H9 (cell line): ENCODE data around the gene USP44. TPM values are rescaled to one million over a fixed set of nuclear protein-coding genes. Genes with fewer than 3 reads are reported as not detected.

Source experiments
- DNase-seq: peaks from one replicate; pipeline ENCODE4 v3.0.0-alpha.2; 2017
- H2AFZ ChIP-seq: one replicate; pipeline ENCODE4 v1.6.1; 2013; ENCODE audit warnings: mild to moderate bottlenecking, low read length, control low read depth, moderate library complexity
- H2AK5ac ChIP-seq: 2 replicates; pipeline ENCODE4 v1.6.1; 2013; ENCODE audit warnings: low read length, control low read depth, mixed read lengths; ENCODE audit not compliant: insufficient read length
- H2BK120ac ChIP-seq: one replicate; pipeline ENCODE4 v1.6.1; 2013; ENCODE audit warnings: low read depth, mild to moderate bottlenecking, low read length, control low read depth, inconsistent platforms; ENCODE audit not compliant: poor library complexity, severe bottlenecking
- H2BK12ac ChIP-seq: 2 replicates; pipeline ENCODE4 v1.6.1; 2013; ENCODE audit warnings: low read length, control low read depth, mixed read lengths, low read depth; ENCODE audit not compliant: insufficient read length
- H2BK15ac ChIP-seq: 2 replicates; pipeline ENCODE4 v1.6.1; 2013; ENCODE audit warnings: low read depth, low read length, control low read depth
- H2BK20ac ChIP-seq: one replicate; pipeline ENCODE4 v1.6.1; 2013; ENCODE audit warnings: low read depth, mild to moderate bottlenecking, low read length, control low read depth, inconsistent platforms; ENCODE audit not compliant: poor library complexity, severe bottlenecking
- H2BK5ac ChIP-seq: 2 replicates; pipeline ENCODE4 v1.6.1; 2013; ENCODE audit warnings: low read length, control low read depth, mixed read lengths; ENCODE audit not compliant: insufficient read length
- H3K14ac ChIP-seq: 2 replicates; pipeline ENCODE4 v1.6.1; 2013; ENCODE audit warnings: low read length, control low read depth; ENCODE audit not compliant: insufficient read depth
- H3K18ac ChIP-seq: 2 replicates; pipeline ENCODE4 v1.6.1; 2013; ENCODE audit warnings: low read depth, mild to moderate bottlenecking, mixed read lengths, low read length, control low read depth; ENCODE audit not compliant: insufficient read length
- H3K23ac ChIP-seq: 2 replicates; pipeline ENCODE4 v1.6.1; 2013; ENCODE audit warnings: low read length, control low read depth, mixed read lengths, low read depth; ENCODE audit not compliant: insufficient read length
- H3K23me2 ChIP-seq: 2 replicates; pipeline ENCODE4 v1.6.1; 2013; ENCODE audit warnings: low read depth, mild to moderate bottlenecking, mixed read lengths, low read length, control low read depth; ENCODE audit not compliant: insufficient read length, poor library complexity, severe bottlenecking
- H3K27ac ChIP-seq: 2 replicates; pipeline ENCODE4 v1.5.1; 2013; ENCODE audit warnings: low read length, control low read depth, mixed read lengths, low read depth; ENCODE audit not compliant: insufficient read length
- H3K27me3 ChIP-seq: 2 replicates; pipeline ENCODE4 v1.6.1; 2013; ENCODE audit warnings: low read length, control low read depth, inconsistent platforms; ENCODE audit not compliant: insufficient read depth
- H3K4ac ChIP-seq: 2 replicates; pipeline ENCODE4 v1.6.1; 2013; ENCODE audit warnings: low read depth, mild to moderate bottlenecking, control low read depth, inconsistent platforms, low read length, moderate library complexity
- H3K4me1 ChIP-seq: 2 replicates; pipeline ENCODE4 v1.6.1; 2013; ENCODE audit warnings: low read length, control low read depth, inconsistent platforms; ENCODE audit not compliant: insufficient read depth
- H3K4me2 ChIP-seq: 2 replicates; pipeline ENCODE4 v1.6.1; 2013; ENCODE audit warnings: low read length, control low read depth, mixed read lengths; ENCODE audit not compliant: insufficient read length, insufficient read depth
- H3K56ac ChIP-seq: 2 replicates; pipeline ENCODE4 v1.6.1; 2013; ENCODE audit warnings: low read depth, mild to moderate bottlenecking, mixed read lengths, low read length, control low read depth; ENCODE audit not compliant: insufficient read length
- H3K79me1 ChIP-seq: 2 replicates; pipeline ENCODE4 v1.6.1; 2013; ENCODE audit warnings: low read depth, mild to moderate bottlenecking, moderate library complexity, low read length, control low read depth, inconsistent platforms; ENCODE audit not compliant: insufficient read depth, poor library complexity, severe bottlenecking
- H3K79me2 ChIP-seq: 2 replicates; pipeline ENCODE4 v1.6.1; 2013; ENCODE audit warnings: low read length, control low read depth, inconsistent platforms; ENCODE audit not compliant: insufficient read depth
- H3K9ac ChIP-seq: 2 replicates; pipeline ENCODE4 v1.6.1; 2013; ENCODE audit warnings: low read length, control low read depth, mixed read lengths; ENCODE audit not compliant: insufficient read length; ENCODE audit errors: extremely low read depth
- H3K9me3 ChIP-seq: one replicate; pipeline ENCODE4 v1.6.1; 2013; ENCODE audit warnings: low read depth, low read length, inconsistent platforms; ENCODE audit not compliant: control insufficient read depth
- H3T11ph ChIP-seq: one replicate; pipeline ENCODE4 v1.6.1; 2013; ENCODE audit warnings: mild to moderate bottlenecking, low read length, control low read depth, inconsistent platforms
- H4K20me1 ChIP-seq: one replicate; pipeline ENCODE4 v1.6.1; 2013; ENCODE audit not compliant: control insufficient read depth, insufficient read length, insufficient read depth
- H4K5ac ChIP-seq: 2 replicates; pipeline ENCODE4 v1.6.1; 2013; ENCODE audit warnings: low read depth, mild to moderate bottlenecking, mixed read lengths, low read length, control low read depth; ENCODE audit not compliant: insufficient read length
- H4K8ac ChIP-seq: replicated peaks from 2 replicates; pipeline ENCODE4 v1.6.1; 2013; ENCODE audit warnings: low read length, control low read depth, mixed read lengths, low read depth; ENCODE audit not compliant: insufficient read length
- H4K91ac ChIP-seq: 2 replicates; pipeline ENCODE4 v1.6.1; 2013; ENCODE audit warnings: low read depth, mild to moderate bottlenecking, moderate library complexity, mixed read lengths, low read length, control low read depth; ENCODE audit not compliant: insufficient read length
- H3K27ac Mint-ChIP-seq, 3 experiments: 2 replicates in 2 of 3; 3 replicates in 1 of 3; pipeline ENCODE4 v1.8.0; 2020 to 2021; ENCODE audit warnings: mixed read lengths in 3 of 3, mild to moderate bottlenecking in 1 of 3, moderate library complexity in 1 of 3
- H3K27me3 Mint-ChIP-seq: 2 replicates; pipeline ENCODE4 v1.8.0; 2021; ENCODE audit warnings: low read depth, mild to moderate bottlenecking, moderate library complexity, mixed read lengths
- H3K36me3 Mint-ChIP-seq, 3 experiments: 2 replicates in 2 of 3; 3 replicates in 1 of 3; pipeline ENCODE4 v1.8.0; 2020 to 2021; ENCODE audit warnings: low read depth in 3 of 3, mixed read lengths in 3 of 3; ENCODE audit not compliant: insufficient read depth in 1 of 3
- H3K4me1 Mint-ChIP-seq, 2 experiments: 2 replicates each; pipeline ENCODE4 v1.8.0; 2020; ENCODE audit warnings: mixed read lengths in 2 of 2
- H3K4me3 Mint-ChIP-seq, 2 experiments: 2 replicates in 1 of 2; 3 replicates in 1 of 2; pipeline ENCODE4 v1.8.0; 2020 to 2021; ENCODE audit warnings: mild to moderate bottlenecking in 2 of 2, mixed read lengths in 2 of 2, moderate library complexity in 1 of 2
- H3K9me3 Mint-ChIP-seq, 2 experiments: 2 replicates in 1 of 2; 3 replicates in 1 of 2; pipeline ENCODE4 v1.8.0; 2020; ENCODE audit warnings: mild to moderate bottlenecking in 2 of 2, mixed read lengths in 2 of 2, moderate library complexity in 1 of 2
- WGBS: extraction: QIAGEN DNeasy Blood & Tissue Kit; methylation state at CpG from one replicate; pipeline ENCODE4 v1.1.7; 2013; ENCODE audit warnings: missing lambda C conversion rate, low lambda C conversion rate, mixed read lengths; ENCODE audit not compliant: insufficient read length; ENCODE audit errors: extremely low coverage; 5-methylcytosine and 5-hydroxymethylcytosine counted together
- total RNA-seq: library from RNA; stranded (reverse); gene quantifications from 2 replicates; pipeline ENCODE4 v1.2.1, GENCODE V29; 2021
- TF ChIP-seq, protein P1 (sequence below): fragments of 200-600 bp; sonication (generic); conservative IDR thresholded peaks from 3 replicates; pipeline ENCODE4 v1.8.0; 2021; ENCODE audit warnings: antibody characterized with exemption, mild to moderate bottlenecking

The USP44 gene
- total RNA-seq, 1 experiment from 2014 or later: 185 TPM

DNA sequence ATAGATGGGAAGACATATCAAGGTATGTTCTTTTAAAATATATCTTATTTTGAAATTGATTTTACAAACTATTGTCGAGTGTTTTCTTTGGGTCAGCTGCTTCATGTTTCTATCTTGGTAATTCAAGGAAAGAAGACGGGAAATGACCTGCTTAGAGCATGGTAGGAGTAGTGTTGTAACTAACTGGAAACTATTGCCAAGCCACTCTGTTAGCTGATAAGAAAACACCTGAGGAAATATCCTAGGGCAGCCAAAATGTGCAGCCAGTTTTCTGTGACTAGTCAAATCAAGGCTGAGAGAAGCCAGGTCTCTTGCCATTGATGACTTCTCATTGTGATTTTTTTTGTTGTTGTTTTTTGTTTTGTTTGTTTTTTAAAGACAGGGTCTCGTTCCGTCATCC, 47.1 kb downstream of the USP44 start:
- H3K4me1 ChIP-seq: no peaks in the 10 kb centered on the region
- Mint-ChIP-seq H3K4me1 (no peaks in the 10 kb centered on the region; a peak in 1 of 4 replicates), H3K36me3 (peaks cover 37 to 77% (median 72%) of the 10 kb centered on the region in 3 experiments; a peak in 6 of 7 replicates), H3K4me3 (no peak overlapping the region), H3K27ac (peak overlapping the region in 2 of 3 experiments; percentile 36 to 56; a peak in 4 of 7 replicates), H3K9me3 (no peaks in the 10 kb centered on the region), H3K27me3 (no peaks in the 10 kb centered on the region)
- no peak overlapping the region for H2BK5ac ChIP-seq
- H3K27me3 ChIP-seq: no peaks in the 10 kb centered on the region; the same call in 1 of the 2 replicates
- no peak overlapping the region for H3K9ac ChIP-seq
- H4K8ac ChIP-seq: no peak overlapping the region
- WGBS: no CpG with 5 or more reads among the region's 4 CpGs
- H3K79me2 ChIP-seq: no peaks in the 10 kb centered on the region
- no peaks in the 10 kb centered on the region for H3K79me1 ChIP-seq
- H4K5ac ChIP-seq: no peak overlapping the region
- H3T11ph ChIP-seq: no peak overlapping the region
- no peak overlapping the region for H2AFZ ChIP-seq
- no peak overlapping the region for H3K4me2 ChIP-seq
- H3K18ac ChIP-seq: no peak overlapping the region
- no peak overlapping the region for H2BK12ac ChIP-seq
- H3K4ac ChIP-seq: no peak overlapping the region
- H3K23ac ChIP-seq: no peak overlapping the region
- TF ChIP-seq, protein P1, sequence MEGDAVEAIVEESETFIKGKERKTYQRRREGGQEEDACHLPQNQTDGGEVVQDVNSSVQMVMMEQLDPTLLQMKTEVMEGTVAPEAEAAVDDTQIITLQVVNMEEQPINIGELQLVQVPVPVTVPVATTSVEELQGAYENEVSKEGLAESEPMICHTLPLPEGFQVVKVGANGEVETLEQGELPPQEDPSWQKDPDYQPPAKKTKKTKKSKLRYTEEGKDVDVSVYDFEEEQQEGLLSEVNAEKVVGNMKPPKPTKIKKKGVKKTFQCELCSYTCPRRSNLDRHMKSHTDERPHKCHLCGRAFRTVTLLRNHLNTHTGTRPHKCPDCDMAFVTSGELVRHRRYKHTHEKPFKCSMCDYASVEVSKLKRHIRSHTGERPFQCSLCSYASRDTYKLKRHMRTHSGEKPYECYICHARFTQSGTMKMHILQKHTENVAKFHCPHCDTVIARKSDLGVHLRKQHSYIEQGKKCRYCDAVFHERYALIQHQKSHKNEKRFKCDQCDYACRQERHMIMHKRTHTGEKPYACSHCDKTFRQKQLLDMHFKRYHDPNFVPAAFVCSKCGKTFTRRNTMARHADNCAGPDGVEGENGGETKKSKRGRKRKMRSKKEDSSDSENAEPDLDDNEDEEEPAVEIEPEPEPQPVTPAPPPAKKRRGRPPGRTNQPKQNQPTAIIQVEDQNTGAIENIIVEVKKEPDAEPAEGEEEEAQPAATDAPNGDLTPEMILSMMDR: no peak
- no peak overlapping the region for H3K27ac ChIP-seq
- H2AK5ac ChIP-seq: no peak overlapping the region
- no peaks in the 10 kb centered on the region for H4K20me1 ChIP-seq
- H3K56ac ChIP-seq: no peak overlapping the region
- H3K23me2 ChIP-seq: no peaks in the 10 kb centered on the region
- H4K91ac ChIP-seq: no peak overlapping the region
- no peak for DNase-seq
- no peak overlapping the region for H2BK120ac ChIP-seq
- H3K9me3 ChIP-seq: no peaks in the 10 kb centered on the region
- H3K14ac ChIP-seq: no peak overlapping the region
- no peak overlapping the region for H2BK15ac ChIP-seq
- no peak overlapping the region for H2BK20ac ChIP-seq
